ENCODE data around the gene RPH3AL.

RPH3AL gene

GRCh38 chr17:269616-270514 lies 82.7 kb downstream of the RPH3AL start:
- TF ChIP-seq, protein P1, sequence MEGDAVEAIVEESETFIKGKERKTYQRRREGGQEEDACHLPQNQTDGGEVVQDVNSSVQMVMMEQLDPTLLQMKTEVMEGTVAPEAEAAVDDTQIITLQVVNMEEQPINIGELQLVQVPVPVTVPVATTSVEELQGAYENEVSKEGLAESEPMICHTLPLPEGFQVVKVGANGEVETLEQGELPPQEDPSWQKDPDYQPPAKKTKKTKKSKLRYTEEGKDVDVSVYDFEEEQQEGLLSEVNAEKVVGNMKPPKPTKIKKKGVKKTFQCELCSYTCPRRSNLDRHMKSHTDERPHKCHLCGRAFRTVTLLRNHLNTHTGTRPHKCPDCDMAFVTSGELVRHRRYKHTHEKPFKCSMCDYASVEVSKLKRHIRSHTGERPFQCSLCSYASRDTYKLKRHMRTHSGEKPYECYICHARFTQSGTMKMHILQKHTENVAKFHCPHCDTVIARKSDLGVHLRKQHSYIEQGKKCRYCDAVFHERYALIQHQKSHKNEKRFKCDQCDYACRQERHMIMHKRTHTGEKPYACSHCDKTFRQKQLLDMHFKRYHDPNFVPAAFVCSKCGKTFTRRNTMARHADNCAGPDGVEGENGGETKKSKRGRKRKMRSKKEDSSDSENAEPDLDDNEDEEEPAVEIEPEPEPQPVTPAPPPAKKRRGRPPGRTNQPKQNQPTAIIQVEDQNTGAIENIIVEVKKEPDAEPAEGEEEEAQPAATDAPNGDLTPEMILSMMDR (IDR thresholded peaks at IDR 0.05; ENCODE audit: borderline replicate concordance, insufficient read depth, low read depth, low read length) = no peak

DNA sequence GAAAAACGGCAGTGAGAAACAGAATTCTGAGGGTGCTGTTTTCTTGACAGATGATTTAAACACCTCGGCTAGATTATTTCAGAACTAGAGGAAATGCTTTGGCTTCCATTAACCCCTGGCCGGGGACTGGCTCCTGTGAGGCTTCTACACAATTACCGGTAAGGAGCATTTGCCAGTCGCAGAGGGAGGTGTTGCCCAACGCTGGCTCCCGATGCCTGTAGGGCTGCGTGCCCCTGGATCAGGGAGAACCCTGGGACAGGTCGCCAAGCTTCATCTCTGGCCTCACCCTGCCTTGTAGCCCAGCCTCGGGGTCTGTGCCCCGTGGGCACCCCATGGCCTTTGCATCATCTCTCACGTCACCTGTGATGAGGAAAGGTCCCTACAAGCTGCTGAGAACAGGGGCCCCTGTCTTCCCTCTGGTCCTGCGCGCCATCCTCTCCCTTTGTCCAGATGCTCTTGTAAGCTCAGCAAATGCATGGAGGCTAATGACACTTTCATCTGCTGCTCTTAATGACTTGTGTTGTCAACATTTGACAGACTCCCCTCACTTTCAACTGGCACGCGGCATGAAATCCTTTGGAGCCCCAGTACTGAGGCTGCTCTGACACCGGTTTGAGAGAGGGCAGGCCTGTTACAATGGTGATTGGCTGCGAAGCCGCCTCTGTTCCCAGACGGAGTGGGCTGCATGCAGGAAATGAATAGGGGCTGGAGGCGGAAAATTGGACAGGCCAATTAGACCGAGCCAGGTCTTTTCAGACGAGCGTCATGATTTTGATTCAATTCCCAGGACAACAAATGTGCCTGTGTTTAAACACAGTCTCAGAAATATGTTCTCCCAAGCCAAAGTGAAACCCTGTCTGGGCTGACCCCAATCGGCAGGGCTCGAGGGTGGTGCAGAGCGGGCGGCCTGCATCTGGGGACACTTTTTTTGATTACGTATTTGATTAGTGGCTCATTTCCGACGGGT lies 85.6 kb downstream of the RPH3AL start:
- TF ChIP-seq, protein P1 (IDR thresholded peaks at IDR 0.05; ENCODE audit: borderline replicate concordance, insufficient read depth, low read depth, low read length) = no peak
- no peak overlapping the region for H3K4me3 ChIP-seq (ENCODE audit: low read depth, low read length)

More at GRCh38 chr17:269616-270514, 82.7 kb downstream of the RPH3AL start:
- no peak overlapping the region for H3K4me3 ChIP-seq (ENCODE audit: low read depth, low read length)

- H3K4me3 ChIP-seq (ENCODE audit: low read depth, low read length) = no peak overlapping the region
- TF ChIP-seq, protein P1 (IDR thresholded peaks at IDR 0.05; ENCODE audit: borderline replicate concordance, insufficient read depth, low read depth, low read length) = no peak
Measured at GRCh38 chr17:266219-266618, 86.4 kb downstream of the RPH3AL start.

DNA sequence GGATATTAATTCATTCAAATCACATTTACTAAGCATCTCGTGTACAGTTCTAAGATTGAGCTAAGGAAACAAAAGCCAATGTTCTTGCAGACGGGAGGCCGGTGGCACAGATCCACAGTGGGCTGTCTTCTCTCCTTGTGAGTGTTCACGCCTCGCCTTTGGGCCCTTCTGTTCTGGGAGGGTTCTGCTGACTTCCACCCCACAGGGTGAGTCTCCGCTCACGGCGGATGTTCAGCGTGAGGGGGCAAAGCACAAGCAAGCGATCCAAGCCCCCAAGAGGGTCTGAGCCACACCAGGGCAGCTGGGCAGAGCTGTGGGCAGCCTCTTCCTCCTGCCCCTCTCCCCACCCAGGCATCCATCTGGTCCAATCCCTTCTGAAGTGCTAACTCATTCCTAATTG lies 86.9 kb downstream of the RPH3AL start:
- TF ChIP-seq, protein P1 (IDR thresholded peaks at IDR 0.05; ENCODE audit: borderline replicate concordance, insufficient read depth, low read depth, low read length) = no peak
- no peak overlapping the region for H3K4me3 ChIP-seq (ENCODE audit: low read depth, low read length)

DNA sequence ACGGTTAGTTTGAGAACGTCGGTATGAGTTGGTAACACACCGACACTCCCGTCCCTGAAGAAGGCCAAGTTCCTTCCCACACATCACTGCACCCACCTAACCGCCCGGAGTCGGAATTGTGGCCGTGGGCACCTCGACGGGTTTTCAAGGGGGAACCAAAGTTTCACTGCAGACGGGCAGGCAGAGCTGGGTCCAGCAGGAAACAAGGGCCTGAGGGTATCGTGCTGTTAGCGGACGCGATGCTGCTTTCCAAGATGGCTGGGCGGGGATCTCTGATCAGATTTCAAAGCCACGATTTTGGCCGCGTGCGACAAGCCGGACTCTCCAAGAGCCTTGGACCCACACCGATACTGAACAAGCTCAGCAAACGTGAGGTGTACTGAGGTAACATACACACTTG lies 88.8 kb downstream of the RPH3AL start:
- TF ChIP-seq, protein P1 (IDR thresholded peaks at IDR 0.05; ENCODE audit: borderline replicate concordance, insufficient read depth, low read depth, low read length) = no peak
- no peak overlapping the region for H3K4me3 ChIP-seq (ENCODE audit: low read depth, low read length)

DNA sequence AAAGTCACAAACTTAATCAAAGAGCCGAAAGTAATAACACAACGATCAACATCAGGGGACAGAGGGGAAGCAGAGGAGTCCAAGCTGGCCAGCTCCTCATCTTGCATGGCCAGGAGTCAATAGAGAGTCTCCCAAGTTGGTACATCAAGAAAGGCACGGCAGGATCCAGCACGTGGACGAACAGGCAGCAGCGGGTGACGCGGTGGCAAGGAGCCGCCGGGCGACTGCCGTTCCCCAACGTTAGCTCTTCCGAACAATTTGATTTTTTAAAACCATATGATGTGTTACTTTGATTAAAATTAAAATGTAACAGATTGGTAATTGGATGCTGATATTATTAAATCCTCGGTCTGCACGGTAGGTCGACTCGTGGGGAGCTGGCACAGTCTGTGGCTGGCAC lies 89.3 kb downstream of the RPH3AL start:
- no peak overlapping the region for H3K4me3 ChIP-seq (ENCODE audit: low read depth, low read length)
- TF ChIP-seq, protein P1 (IDR thresholded peaks at IDR 0.05; ENCODE audit: borderline replicate concordance, insufficient read depth, low read depth, low read length) = no peak
